Neural cell (in vitro differentiated cells): Measurements from ENCODE around the gene ENTPD3.

Source experiments
- SMC3 ChIP-seq: fragments of 450-650 bp; conservative IDR thresholded peaks from 2 replicates; pipeline ENCODE4 v1.6.1; 2014; ENCODE audit warnings: antibody characterized with exemption, mild to moderate bottlenecking, moderate library complexity; ENCODE audit not compliant: poor library complexity
- TF ChIP-seq, protein P1 (sequence below): fragments of 450-650 bp; IDR thresholded peaks from 2 replicates; pipeline ENCODE4 v1.5.1; 2014; ENCODE audit warnings: antibody characterized with exemption, mild to moderate bottlenecking, moderate library complexity; ENCODE audit not compliant: poor library complexity, severe bottlenecking

DNA sequence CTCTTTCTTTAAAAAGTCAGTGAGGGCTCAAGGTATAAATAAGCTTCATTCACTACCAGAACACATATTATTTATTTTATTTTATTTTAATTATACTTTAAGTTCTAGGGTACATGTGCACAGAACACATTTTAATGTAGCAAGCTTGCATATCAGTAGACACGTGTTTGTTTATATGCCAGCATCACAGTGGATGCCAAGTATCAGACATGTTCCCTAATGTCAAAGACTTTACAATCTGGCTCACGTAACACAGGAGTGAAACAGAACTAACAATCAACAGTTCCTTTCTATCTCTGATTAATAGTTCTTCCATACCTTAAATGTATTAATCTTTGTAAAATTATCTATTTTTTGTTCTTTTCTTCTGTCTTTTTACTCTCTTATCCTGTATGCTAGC is 23.3 kb upstream of the ENTPD3 start:
- TF ChIP-seq, protein P1, sequence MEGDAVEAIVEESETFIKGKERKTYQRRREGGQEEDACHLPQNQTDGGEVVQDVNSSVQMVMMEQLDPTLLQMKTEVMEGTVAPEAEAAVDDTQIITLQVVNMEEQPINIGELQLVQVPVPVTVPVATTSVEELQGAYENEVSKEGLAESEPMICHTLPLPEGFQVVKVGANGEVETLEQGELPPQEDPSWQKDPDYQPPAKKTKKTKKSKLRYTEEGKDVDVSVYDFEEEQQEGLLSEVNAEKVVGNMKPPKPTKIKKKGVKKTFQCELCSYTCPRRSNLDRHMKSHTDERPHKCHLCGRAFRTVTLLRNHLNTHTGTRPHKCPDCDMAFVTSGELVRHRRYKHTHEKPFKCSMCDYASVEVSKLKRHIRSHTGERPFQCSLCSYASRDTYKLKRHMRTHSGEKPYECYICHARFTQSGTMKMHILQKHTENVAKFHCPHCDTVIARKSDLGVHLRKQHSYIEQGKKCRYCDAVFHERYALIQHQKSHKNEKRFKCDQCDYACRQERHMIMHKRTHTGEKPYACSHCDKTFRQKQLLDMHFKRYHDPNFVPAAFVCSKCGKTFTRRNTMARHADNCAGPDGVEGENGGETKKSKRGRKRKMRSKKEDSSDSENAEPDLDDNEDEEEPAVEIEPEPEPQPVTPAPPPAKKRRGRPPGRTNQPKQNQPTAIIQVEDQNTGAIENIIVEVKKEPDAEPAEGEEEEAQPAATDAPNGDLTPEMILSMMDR = no peak
- no peak for TF ChIP-seq SMC3
